Mammary epithelial cell (primary cell): ENCODE data around the gene IKZF4.

Source experiments
- CTCF ChIP-seq, 2 donors: IDR thresholded peaks in 1 of 2; conservative IDR thresholded peaks in 1 of 2; 2 replicates each; pipeline ENCODE4 v1.5.1; 2011 to 2012; ENCODE audit warnings: inconsistent platforms in 2 of 2, low read length in 2 of 2, mild to moderate bottlenecking in 2 of 2, control low read depth in 1 of 2, low read depth in 1 of 2; ENCODE audit not compliant: insufficient read depth in 1 of 2; ENCODE audit errors: extremely low read depth in 1 of 2
- EZH2 ChIP-seq: IDR thresholded peaks from 2 replicates; pipeline ENCODE4 v1.6.1; 2012; ENCODE audit warnings: low read length, inconsistent platforms, borderline replicate concordance

DNA sequence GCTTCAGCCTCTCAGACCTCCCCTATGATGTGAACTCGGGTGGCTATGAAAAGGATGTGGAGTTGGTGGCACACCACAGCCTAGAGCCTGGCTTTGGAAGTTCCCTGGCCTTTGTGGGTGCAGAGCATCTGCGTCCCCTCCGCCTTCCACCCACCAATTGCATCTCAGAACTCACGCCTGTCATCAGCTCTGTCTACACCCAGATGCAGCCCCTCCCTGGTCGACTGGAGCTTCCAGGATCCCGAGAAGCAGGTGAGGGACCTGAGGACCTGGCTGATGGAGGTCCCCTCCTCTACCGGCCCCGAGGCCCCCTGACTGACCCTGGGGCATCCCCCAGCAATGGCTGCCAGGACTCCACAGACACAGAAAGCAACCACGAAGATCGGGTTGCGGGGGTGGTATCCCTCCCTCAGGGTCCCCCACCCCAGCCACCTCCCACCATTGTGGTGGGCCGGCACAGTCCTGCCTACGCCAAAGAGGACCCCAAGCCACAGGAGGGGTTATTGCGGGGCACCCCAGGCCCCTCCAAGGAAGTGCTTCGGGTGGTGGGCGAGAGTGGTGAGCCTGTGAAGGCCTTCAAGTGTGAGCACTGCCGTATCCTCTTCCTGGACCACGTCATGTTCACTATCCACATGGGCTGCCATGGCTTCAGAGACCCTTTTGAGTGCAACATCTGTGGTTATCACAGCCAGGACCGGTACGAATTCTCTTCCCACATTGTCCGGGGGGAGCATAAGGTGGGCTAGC lies 13.9 kb downstream of the IKZF4 start:
- TF ChIP-seq CTCF (conservative IDR thresholded peaks at IDR 0.05 in 1 of 2, IDR thresholded peaks at IDR 0.05 in 1 of 2; ENCODE audit: extremely low read depth in 1 of 2, insufficient read depth in 1 of 2, low read depth in 1 of 2, low read length in 2 of 2) (no peak), EZH2 (no peak)
